Peyer's patch (tissue), 4 donors: ENCODE results near the gene ANKRD40CL.
"Not testable (repeated sequence)": the region's sequence is repeated elsewhere in the genome, so short reads cannot be mapped to it uniquely, and the experiment has no call there.

Source experiments
- CTCF ChIP-seq, 6 experiments: fragments of 450-650 bp in 4 of 6; fragments of 200-600 bp in 2 of 6; sonication (generic) in 1 of 6; IDR thresholded peaks; one replicate each; pipeline ENCODE4 v1.5.1; 2017 to 2019; ENCODE audit warnings: antibody characterized with exemption in 6 of 6, mild to moderate bottlenecking in 3 of 6, moderate library complexity in 1 of 6
- POLR2A ChIP-seq, 2 donors: fragments of 450-650 bp; IDR thresholded peaks; one replicate each; pipeline ENCODE4 v1.5.1; 2017; ENCODE audit warnings: antibody characterized with exemption in 2 of 2, mild to moderate bottlenecking in 2 of 2, moderate library complexity in 2 of 2

GRCh38 chr17:50724622-50725021, 42.7 kb downstream of the ANKRD40CL start:
- not testable (repeated sequence) for TF ChIP-seq CTCF, POLR2A (IDR thresholded peaks at IDR 0.05)
